Chondrocyte (in vitro differentiated cells): ENCODE data around the gene STX11. TPM values are rescaled to one million over a fixed set of nuclear protein-coding genes. Genes with fewer than 3 reads are reported as not detected.
A peak's percentile ranks its signal among the peaks of the same experiment; 100 is the strongest.

Source experiments
- DNase-seq: peaks from one replicate; pipeline ENCODE4 v3.0.0; 2021; ENCODE audit warnings: mixed read lengths, low spot score
- H3K27ac Mint-ChIP-seq: one replicate; pipeline ENCODE4 v1.8.0; 2021; ENCODE audit warnings: mild to moderate bottlenecking, moderate library complexity, mixed read lengths; ENCODE audit not compliant: unreplicated experiment
- H3K27me3 Mint-ChIP-seq: 2 replicates; pipeline ENCODE4 v1.8.0; 2021; ENCODE audit warnings: low read depth, mixed read lengths
- H3K36me3 Mint-ChIP-seq: 2 replicates; pipeline ENCODE4 v1.8.0; 2021; ENCODE audit warnings: low read depth, mixed read lengths
- H3K4me1 Mint-ChIP-seq: 2 replicates; pipeline ENCODE4 v1.8.0; 2021; ENCODE audit warnings: low read depth, mild to moderate bottlenecking, mixed read lengths
- H3K4me3 Mint-ChIP-seq: one replicate; pipeline ENCODE4 v1.8.0; 2021; ENCODE audit warnings: mild to moderate bottlenecking, moderate library complexity, mixed read lengths; ENCODE audit not compliant: unreplicated experiment
- H3K9me3 Mint-ChIP-seq: 2 replicates; pipeline ENCODE4 v1.8.0; 2021; ENCODE audit warnings: low read depth, mixed read lengths
- CTCF ChIP-seq: fragments of 200-600 bp; sonication (generic); IDR thresholded peaks from 2 replicates; pipeline ENCODE4 v1.5.0; 2021; ENCODE audit warnings: antibody characterized with exemption, mild to moderate bottlenecking, moderate library complexity
- total RNA-seq: library from RNA; stranded (reverse); gene quantifications from 3 replicates; pipeline ENCODE4 v1.2.1, GENCODE V29; 2021

Gene STX11
- total RNA-seq, 1 donor from 2014 or later = 3.1 TPM

GRCh38 chr6:144145541-144145940, 4.8 kb upstream of the STX11 start:
- H3K27me3 Mint-ChIP-seq = no peaks in the 10 kb centered on the region
- no peak overlapping the region for H3K27ac Mint-ChIP-seq
- TF ChIP-seq CTCF = no peak
- H3K4me1 Mint-ChIP-seq = peaks cover 4% of the 10 kb centered on the region
- no peaks in the 10 kb centered on the region for H3K36me3 Mint-ChIP-seq
- DNase-seq = no peak
- no peaks in the 10 kb centered on the region for H3K9me3 Mint-ChIP-seq
- no peak overlapping the region for H3K4me3 Mint-ChIP-seq

GRCh38 chr6:144148886-144149285, 1.4 kb upstream of the STX11 start:
- H3K27ac Mint-ChIP-seq = no peak overlapping the region
- peaks cover 15% of the 10 kb centered on the region for H3K4me1 Mint-ChIP-seq
- H3K36me3 Mint-ChIP-seq = peaks cover 2% of the 10 kb centered on the region
- no peak overlapping the region for H3K4me3 Mint-ChIP-seq
- no peak for DNase-seq
- no peak for TF ChIP-seq CTCF
- H3K9me3 Mint-ChIP-seq = no peaks in the 10 kb centered on the region
- no peaks in the 10 kb centered on the region for H3K27me3 Mint-ChIP-seq

GRCh38 chr6:144149558-144149893, 791 bp upstream of the STX11 start:
- peak overlapping the region; percentile 84 for H3K4me3 Mint-ChIP-seq
- DNase-seq = no peak
- H3K4me1 Mint-ChIP-seq = peaks cover 15% of the 10 kb centered on the region
- TF ChIP-seq CTCF = no peak
- no peak overlapping the region for H3K27ac Mint-ChIP-seq
- H3K27me3 Mint-ChIP-seq = no peaks in the 10 kb centered on the region
- no peaks in the 10 kb centered on the region for H3K9me3 Mint-ChIP-seq
- peaks cover 2% of the 10 kb centered on the region for H3K36me3 Mint-ChIP-seq

GRCh38 chr6:144150710-144151657, 667 bp downstream of the STX11 start:
- Mint-ChIP-seq H3K9me3 (no peaks in the 10 kb centered on the region), H3K4me1 (peaks cover 15% of the 10 kb centered on the region), H3K4me3 (peak overlapping the region; percentile 79), H3K36me3 (peaks cover 2% of the 10 kb centered on the region), H3K27me3 (no peaks in the 10 kb centered on the region), H3K27ac (peak overlapping the region; percentile 63)
- peak; percentile 74 for TF ChIP-seq CTCF
- no peak for DNase-seq

GRCh38 chr6:144152334-144152900, 2.1 kb downstream of the STX11 start:
- TF ChIP-seq CTCF = no peak
- no peak overlapping the region for H3K4me3 Mint-ChIP-seq
- H3K27ac Mint-ChIP-seq = no peak overlapping the region
- H3K9me3 Mint-ChIP-seq = no peaks in the 10 kb centered on the region
- no peak for DNase-seq
- peaks cover 21% of the 10 kb centered on the region for H3K4me1 Mint-ChIP-seq
- peaks cover 2% of the 10 kb centered on the region for H3K36me3 Mint-ChIP-seq
- no peaks in the 10 kb centered on the region for H3K27me3 Mint-ChIP-seq
